ENCODE measurements around the gene SIK3.
A peak's percentile ranks its signal among the peaks of the same experiment; 100 is the strongest.

The SIK3 gene

DNA sequence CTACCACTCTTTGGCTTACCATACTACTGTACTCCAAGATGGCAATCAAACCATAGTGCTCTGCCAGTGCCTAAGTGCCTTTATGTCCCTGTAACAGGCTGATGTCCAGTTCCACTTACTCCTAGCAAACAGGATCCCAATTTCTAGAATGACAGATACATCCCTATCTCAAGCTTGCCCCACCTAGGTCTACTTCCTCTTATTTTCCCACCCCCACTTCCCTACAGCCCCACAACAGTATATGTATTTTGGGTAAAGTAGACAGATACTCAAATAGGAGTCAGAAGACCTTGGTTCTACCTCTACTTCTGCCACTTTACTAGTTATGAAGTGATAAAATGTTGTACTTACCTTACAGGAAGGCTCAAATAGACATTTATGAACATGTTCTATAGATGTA, 24.1 kb downstream of the SIK3 start:
- Histone ChIP-seq H3K27me3 (ENCODE audit: control insufficient read depth, insufficient read depth, low read length) (no peaks in the 10 kb centered on the region), H3K9me3 (ENCODE audit: control insufficient read depth, insufficient read depth, low read length) (no peaks in the 10 kb centered on the region), H3K4me3 (ENCODE audit: low read depth, low read length) (no peak overlapping the region), H3K9ac (ENCODE audit: low read depth, low read length) (no peak overlapping the region), H3K36me3 (ENCODE audit: control insufficient read depth, insufficient read depth, low read length) (no peaks in the 10 kb centered on the region), H3K4me1 (ENCODE audit: control insufficient read depth, insufficient read depth, low read length) (peaks cover 38% of the 10 kb centered on the region), H3K27ac (ENCODE audit: low read depth, low read length) (no peak overlapping the region)

DNA sequence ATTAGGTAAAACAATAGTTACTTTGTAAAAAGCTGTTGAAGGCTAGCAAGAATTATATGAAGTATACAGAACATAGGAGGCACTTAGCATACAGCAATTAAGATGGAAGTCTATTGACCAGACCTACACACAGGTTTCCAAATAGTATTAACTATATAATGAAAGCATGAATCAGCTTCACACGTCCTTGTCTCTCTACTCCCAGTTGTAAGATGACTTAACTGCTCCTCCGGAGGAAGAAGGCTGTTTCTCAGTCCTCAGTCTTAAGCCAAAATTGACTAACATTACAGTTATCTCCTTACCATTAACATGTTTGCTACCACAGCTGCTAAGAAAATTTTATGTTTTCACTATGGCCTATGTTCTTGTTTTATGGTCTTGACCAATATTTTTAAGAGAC, 24.7 kb downstream of the SIK3 start:
- Histone ChIP-seq H3K4me3 (ENCODE audit: low read depth, low read length) (no peak overlapping the region), H3K27ac (ENCODE audit: low read depth, low read length) (peak overlapping the region; percentile 82), H3K4me1 (ENCODE audit: control insufficient read depth, insufficient read depth, low read length) (peaks cover 33% of the 10 kb centered on the region), H3K9me3 (ENCODE audit: control insufficient read depth, insufficient read depth, low read length) (no peaks in the 10 kb centered on the region), H3K36me3 (ENCODE audit: control insufficient read depth, insufficient read depth, low read length) (no peaks in the 10 kb centered on the region), H3K27me3 (ENCODE audit: control insufficient read depth, insufficient read depth, low read length) (no peaks in the 10 kb centered on the region), H3K9ac (ENCODE audit: low read depth, low read length) (no peak overlapping the region)

DNA sequence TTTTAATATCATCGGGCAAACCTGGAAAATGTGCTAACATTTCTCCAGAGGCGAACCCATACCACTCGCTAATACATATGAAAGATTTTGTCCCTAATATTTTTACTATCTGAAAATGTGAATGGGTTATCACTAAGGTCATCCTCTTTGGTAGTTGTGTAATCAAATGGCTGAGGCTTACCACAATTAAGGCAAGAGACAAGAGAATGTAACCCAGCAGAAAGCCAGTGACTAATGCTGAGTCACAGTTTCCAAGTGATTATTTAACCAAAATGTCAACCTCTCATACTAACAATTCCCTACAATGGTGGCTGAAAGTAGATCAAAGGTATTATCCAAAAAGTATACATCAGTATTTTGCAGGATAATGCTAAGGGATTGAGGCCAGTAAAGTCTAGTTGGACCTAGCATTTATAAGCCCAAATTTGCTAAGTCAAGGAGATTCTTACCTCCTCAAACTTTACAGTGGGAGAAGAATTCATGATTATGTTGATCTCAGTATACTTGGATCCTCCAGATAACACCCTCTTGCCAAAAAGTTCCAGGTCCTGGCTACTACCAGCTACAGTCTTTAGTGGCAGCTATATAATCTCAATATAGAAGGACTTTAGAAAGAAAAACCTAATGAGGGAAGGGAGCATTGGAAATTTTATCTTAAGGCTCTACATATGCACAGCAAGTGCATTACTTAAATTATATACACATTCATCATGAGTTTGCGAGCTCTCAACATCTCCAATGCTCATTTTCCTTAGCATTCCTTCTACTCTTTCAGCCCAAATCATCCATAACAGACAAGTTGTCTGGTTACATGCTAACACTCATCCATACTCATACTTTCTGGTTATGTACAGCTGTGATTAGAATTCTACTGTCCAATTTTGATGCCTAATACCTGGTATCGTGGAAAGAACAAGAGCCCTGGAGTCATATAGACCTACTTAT, 25.4 kb downstream of the SIK3 start:
- H3K4me1 ChIP-seq (ENCODE audit: control insufficient read depth, insufficient read depth, low read length): peaks cover 28% of the 10 kb centered on the region
- H3K27me3 ChIP-seq (ENCODE audit: control insufficient read depth, insufficient read depth, low read length): no peaks in the 10 kb centered on the region
- no peak overlapping the region for H3K9ac ChIP-seq (ENCODE audit: low read depth, low read length)
- H3K36me3 ChIP-seq (ENCODE audit: control insufficient read depth, insufficient read depth, low read length): no peaks in the 10 kb centered on the region
- H3K9me3 ChIP-seq (ENCODE audit: control insufficient read depth, insufficient read depth, low read length): no peaks in the 10 kb centered on the region
- H3K4me3 ChIP-seq (ENCODE audit: low read depth, low read length): no peak overlapping the region
- H3K27ac ChIP-seq (ENCODE audit: low read depth, low read length): peak overlapping the region; percentile 82

DNA sequence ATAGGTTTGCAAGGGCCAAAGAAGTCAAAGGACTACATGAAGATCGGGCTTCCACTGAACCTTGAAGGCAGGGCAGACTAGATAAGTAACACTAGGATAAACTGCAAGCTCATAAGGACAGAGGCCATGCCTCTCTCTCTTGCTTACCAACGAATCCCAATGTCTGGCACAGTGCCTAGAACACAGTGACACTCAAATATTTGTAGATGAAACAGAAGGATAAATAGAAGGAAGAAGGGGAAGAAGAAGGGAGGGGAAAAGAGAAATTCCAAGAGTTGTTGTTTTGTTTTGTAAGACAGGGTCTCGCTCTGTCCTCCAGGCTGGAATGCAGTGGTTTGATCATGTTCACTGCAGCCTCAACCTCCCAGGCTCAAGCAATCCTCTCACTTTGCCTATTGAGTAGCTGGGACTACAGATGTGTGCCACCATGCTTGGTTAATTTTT, 26.9 kb downstream of the SIK3 start:
- peak overlapping the region; percentile 9 for H3K27ac ChIP-seq (ENCODE audit: low read depth, low read length)
- no peaks in the 10 kb centered on the region for H3K27me3 ChIP-seq (ENCODE audit: control insufficient read depth, insufficient read depth, low read length)

DNA sequence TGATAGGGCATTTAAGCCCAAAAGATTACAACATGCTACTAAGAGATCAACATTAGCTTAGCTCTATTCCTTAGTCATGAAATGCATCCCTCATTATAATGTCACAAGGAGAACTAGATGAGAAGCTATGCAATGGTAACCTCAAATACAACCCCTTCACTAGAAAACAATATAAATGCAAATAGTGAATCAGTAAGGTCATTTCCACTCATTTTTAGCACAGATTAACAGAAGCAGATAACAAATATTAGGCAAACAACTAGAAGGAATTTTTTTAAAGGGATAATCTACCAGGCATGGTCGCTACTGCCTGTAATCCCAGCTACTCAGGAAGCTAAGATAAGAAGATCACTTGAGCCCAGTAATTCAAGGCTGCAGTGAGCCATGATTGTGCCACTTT, 28.2 kb downstream of the SIK3 start:
- H3K4me3 ChIP-seq (ENCODE audit: low read depth, low read length): no peak overlapping the region
- H3K36me3 ChIP-seq (ENCODE audit: control insufficient read depth, insufficient read depth, low read length): no peaks in the 10 kb centered on the region
- H3K9me3 ChIP-seq (ENCODE audit: control insufficient read depth, insufficient read depth, low read length): no peaks in the 10 kb centered on the region
- peaks cover 18% of the 10 kb centered on the region for H3K4me1 ChIP-seq (ENCODE audit: control insufficient read depth, insufficient read depth, low read length)
- no peak overlapping the region for H3K27ac ChIP-seq (ENCODE audit: low read depth, low read length)
- H3K9ac ChIP-seq (ENCODE audit: low read depth, low read length): no peak overlapping the region
- H3K27me3 ChIP-seq (ENCODE audit: control insufficient read depth, insufficient read depth, low read length): no peaks in the 10 kb centered on the region

More for the DNA sequence above, 26.9 kb downstream of the SIK3 start:
- no peaks in the 10 kb centered on the region for H3K9me3 ChIP-seq (ENCODE audit: control insufficient read depth, insufficient read depth, low read length)
- H3K36me3 ChIP-seq (ENCODE audit: control insufficient read depth, insufficient read depth, low read length): no peaks in the 10 kb centered on the region
- H3K4me1 ChIP-seq (ENCODE audit: control insufficient read depth, insufficient read depth, low read length): peaks cover 18% of the 10 kb centered on the region
- no peak overlapping the region for H3K9ac ChIP-seq (ENCODE audit: low read depth, low read length)
- no peak overlapping the region for H3K4me3 ChIP-seq (ENCODE audit: low read depth, low read length)

DNA sequence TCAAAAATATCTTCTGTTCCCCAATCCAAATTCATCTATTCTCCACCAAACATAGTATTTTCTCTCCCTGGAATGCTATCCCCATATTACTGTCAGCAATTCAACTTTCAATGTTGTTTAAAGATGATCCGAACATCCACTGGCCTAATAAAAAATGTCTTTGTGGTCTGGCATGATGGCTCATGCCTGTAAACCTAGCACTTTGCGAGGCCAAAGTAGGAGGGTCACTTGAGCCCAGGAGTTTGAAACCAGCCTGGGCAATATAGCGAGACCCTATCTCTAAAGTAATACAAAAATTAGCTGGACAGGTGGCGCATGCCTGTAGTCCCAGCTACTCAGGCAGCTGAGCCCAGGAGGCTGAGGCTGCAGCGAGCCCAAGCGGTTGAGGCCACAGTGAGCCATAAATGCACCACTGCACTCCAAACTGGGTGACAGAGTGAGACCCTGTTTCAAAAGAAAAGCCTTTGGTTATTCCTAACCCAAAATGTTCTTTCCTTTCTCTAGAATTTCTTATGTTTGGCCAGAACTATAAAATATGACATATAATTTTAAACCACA, 29.8 kb downstream of the SIK3 start:
- no peak overlapping the region for H3K4me3 ChIP-seq (ENCODE audit: low read depth, low read length)
- no peaks in the 10 kb centered on the region for H3K9me3 ChIP-seq (ENCODE audit: control insufficient read depth, insufficient read depth, low read length)
- H3K27me3 ChIP-seq (ENCODE audit: control insufficient read depth, insufficient read depth, low read length): no peaks in the 10 kb centered on the region
- no peaks in the 10 kb centered on the region for H3K36me3 ChIP-seq (ENCODE audit: control insufficient read depth, insufficient read depth, low read length)
- no peak overlapping the region for H3K9ac ChIP-seq (ENCODE audit: low read depth, low read length)
- peaks cover 16% of the 10 kb centered on the region for H3K4me1 ChIP-seq (ENCODE audit: control insufficient read depth, insufficient read depth, low read length)
- no peak overlapping the region for H3K27ac ChIP-seq (ENCODE audit: low read depth, low read length)

DNA sequence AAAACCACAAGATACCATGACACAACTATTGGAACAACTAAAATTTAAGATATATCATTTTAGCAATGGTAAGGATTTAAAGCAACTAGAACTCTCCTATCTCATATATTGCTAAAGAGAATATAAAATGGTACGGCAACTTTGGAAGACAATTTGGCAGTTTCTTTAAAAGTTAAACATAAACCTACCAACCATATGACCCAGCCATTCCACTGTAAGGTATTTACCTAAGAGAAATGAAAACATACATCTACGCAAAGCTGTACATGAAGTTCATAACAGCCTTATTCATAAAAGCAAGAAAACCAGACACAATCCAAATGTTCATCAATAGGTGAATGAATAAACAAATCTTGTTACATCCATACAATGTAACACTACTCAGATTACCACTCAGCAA, 31.3 kb downstream of the SIK3 start:
- no peak overlapping the region for H3K9ac ChIP-seq (ENCODE audit: low read depth, low read length)
- no peak overlapping the region for H3K27ac ChIP-seq (ENCODE audit: low read depth, low read length)
- H3K4me1 ChIP-seq (ENCODE audit: control insufficient read depth, insufficient read depth, low read length): peaks cover 4% of the 10 kb centered on the region; the same call in 1 of the 2 replicates
- no peaks in the 10 kb centered on the region for H3K9me3 ChIP-seq (ENCODE audit: control insufficient read depth, insufficient read depth, low read length)
- no peaks in the 10 kb centered on the region for H3K36me3 ChIP-seq (ENCODE audit: control insufficient read depth, insufficient read depth, low read length)
- no peak overlapping the region for H3K4me3 ChIP-seq (ENCODE audit: low read depth, low read length)
- no peaks in the 10 kb centered on the region for H3K27me3 ChIP-seq (ENCODE audit: control insufficient read depth, insufficient read depth, low read length)

DNA sequence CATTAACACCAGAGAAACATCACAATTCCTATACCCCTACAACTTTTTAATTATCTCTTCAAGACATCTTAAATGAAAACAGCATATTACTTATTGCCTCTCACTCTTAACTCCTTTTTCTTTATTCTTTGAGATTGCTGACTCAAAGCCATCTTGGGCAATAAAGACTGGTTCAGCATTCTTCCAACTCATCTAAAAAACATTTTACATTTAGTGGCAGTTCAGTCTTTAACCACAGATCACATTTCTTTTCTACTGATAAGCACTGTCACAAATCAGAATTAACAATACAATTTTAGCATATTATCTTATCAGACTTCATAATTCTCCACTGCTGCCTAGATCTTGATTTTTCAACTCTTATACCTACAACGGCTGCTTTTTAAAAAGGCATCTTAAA, 34.0 kb downstream of the SIK3 start:
- Histone ChIP-seq H3K27me3 (ENCODE audit: control insufficient read depth, insufficient read depth, low read length) (no peaks in the 10 kb centered on the region), H3K27ac (ENCODE audit: low read depth, low read length) (no peak overlapping the region), H3K4me1 (ENCODE audit: control insufficient read depth, insufficient read depth, low read length) (peaks cover 2% of the 10 kb centered on the region; the same call in 1 of the 2 replicates), H3K36me3 (ENCODE audit: control insufficient read depth, insufficient read depth, low read length) (no peaks in the 10 kb centered on the region), H3K9me3 (ENCODE audit: control insufficient read depth, insufficient read depth, low read length) (no peaks in the 10 kb centered on the region), H3K4me3 (ENCODE audit: low read depth, low read length) (no peak overlapping the region), H3K9ac (ENCODE audit: low read depth, low read length) (no peak overlapping the region)

DNA sequence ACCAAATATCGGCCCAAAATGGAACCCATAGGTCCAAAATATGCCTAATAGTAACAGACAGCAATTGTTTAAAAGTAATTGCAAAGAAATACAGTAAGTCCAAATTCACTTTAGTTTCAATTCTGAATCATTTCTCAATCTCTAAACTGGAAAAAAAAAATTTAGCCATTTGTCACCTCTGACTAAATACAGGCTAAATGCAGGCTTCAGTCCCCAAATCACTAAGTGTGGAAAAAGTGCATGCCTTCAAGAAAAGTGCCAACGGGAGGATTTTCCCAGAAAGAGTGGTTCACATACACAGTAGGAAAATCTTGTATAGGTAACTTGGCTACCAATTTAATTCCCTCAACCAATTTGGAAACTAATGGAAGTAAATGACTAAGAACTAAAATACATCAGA, 35.7 kb downstream of the SIK3 start:
- Histone ChIP-seq H3K9ac (ENCODE audit: low read depth, low read length) (no peak overlapping the region), H3K36me3 (ENCODE audit: control insufficient read depth, insufficient read depth, low read length) (no peaks in the 10 kb centered on the region), H3K9me3 (ENCODE audit: control insufficient read depth, insufficient read depth, low read length) (no peaks in the 10 kb centered on the region), H3K27me3 (ENCODE audit: control insufficient read depth, insufficient read depth, low read length) (no peaks in the 10 kb centered on the region), H3K27ac (ENCODE audit: low read depth, low read length) (no peak overlapping the region), H3K4me1 (ENCODE audit: control insufficient read depth, insufficient read depth, low read length) (peaks cover 11% of the 10 kb centered on the region; the same call in 1 of the 2 replicates), H3K4me3 (ENCODE audit: low read depth, low read length) (no peak overlapping the region)

DNA sequence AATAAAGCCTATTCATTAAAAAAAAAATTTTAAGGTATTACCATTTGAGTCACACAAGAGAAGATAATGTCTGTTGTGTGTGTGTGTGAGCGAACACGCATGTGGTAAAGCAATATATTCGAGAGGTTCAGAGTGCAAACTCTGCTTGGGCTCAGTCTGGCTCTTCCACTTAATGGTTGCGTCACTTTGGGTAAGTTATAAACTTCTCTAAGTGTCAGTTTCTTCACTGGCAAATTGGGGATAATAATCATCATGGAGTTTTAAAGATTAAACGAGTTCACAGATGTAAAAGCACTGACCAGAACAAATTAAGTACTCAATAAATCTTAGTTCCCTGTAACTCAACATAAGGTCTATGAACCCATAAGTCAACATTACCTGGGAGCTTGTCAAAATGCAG, 37.0 kb downstream of the SIK3 start:
- H3K27me3 ChIP-seq (ENCODE audit: control insufficient read depth, insufficient read depth, low read length): no peaks in the 10 kb centered on the region
- H3K4me1 ChIP-seq (ENCODE audit: control insufficient read depth, insufficient read depth, low read length): peaks cover 11% of the 10 kb centered on the region; the same call in 1 of the 2 replicates
- no peaks in the 10 kb centered on the region for H3K36me3 ChIP-seq (ENCODE audit: control insufficient read depth, insufficient read depth, low read length)

DNA sequence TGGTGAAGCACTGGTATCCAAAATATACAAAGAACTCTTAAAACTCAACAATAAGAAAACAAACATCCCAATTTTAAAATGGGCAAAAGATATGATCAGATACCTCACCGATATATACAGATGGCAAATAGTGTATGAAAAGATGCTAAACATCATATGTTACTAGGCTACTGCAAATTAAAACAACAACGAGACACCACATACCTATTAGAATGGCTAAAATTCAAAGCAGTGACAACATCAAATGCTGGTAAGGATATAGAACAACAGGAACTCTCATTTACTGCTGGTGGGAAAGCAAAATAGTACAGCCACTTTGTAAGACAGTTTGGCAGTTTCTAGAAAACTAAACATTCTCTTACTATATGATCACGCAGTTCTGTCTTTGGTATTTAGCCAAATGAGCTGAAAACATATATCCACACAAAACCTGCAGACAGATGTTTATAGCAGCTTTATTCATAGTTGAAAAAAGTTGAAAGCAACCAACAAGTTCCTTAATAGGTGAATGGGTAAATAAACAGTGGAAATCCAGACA, 38.5 kb downstream of the SIK3 start:
- Histone ChIP-seq H3K9ac (ENCODE audit: low read depth, low read length) (no peak overlapping the region), H3K4me3 (ENCODE audit: low read depth, low read length) (no peak overlapping the region), H3K27me3 (ENCODE audit: control insufficient read depth, insufficient read depth, low read length) (no peaks in the 10 kb centered on the region), H3K36me3 (ENCODE audit: control insufficient read depth, insufficient read depth, low read length) (no peaks in the 10 kb centered on the region), H3K4me1 (ENCODE audit: control insufficient read depth, insufficient read depth, low read length) (peaks cover 11% of the 10 kb centered on the region; the same call in 1 of the 2 replicates), H3K27ac (ENCODE audit: low read depth, low read length) (peak overlapping the region; percentile 48), H3K9me3 (ENCODE audit: control insufficient read depth, insufficient read depth, low read length) (no peaks in the 10 kb centered on the region)

More for the DNA sequence above, 37.0 kb downstream of the SIK3 start:
- H3K4me3 ChIP-seq (ENCODE audit: low read depth, low read length): no peak overlapping the region
- H3K9me3 ChIP-seq (ENCODE audit: control insufficient read depth, insufficient read depth, low read length): no peaks in the 10 kb centered on the region
- no peak overlapping the region for H3K9ac ChIP-seq (ENCODE audit: low read depth, low read length)
- H3K27ac ChIP-seq (ENCODE audit: low read depth, low read length): no peak overlapping the region
